Fibroblast of pulmonary artery (primary cell): ENCODE results near the gene ACCSL.

Experiments
- DNase-seq: peaks from one replicate; pipeline ENCODE4 v3.0.0-alpha.2; 2010; ENCODE audit warnings: low read depth
- H3K4me3 ChIP-seq: replicated peaks from 2 replicates; pipeline ENCODE4 v1.5.1; 2011; ENCODE audit warnings: low read depth, mild to moderate bottlenecking, control low read depth, low read length, moderate library complexity
- TF ChIP-seq, protein P1 (sequence below): IDR thresholded peaks from 2 replicates; pipeline ENCODE4 v1.5.1; 2011; ENCODE audit warnings: mild to moderate bottlenecking, control low read depth, low read length, inconsistent platforms; ENCODE audit errors: missing control alignments

Gene ACCSL

DNA sequence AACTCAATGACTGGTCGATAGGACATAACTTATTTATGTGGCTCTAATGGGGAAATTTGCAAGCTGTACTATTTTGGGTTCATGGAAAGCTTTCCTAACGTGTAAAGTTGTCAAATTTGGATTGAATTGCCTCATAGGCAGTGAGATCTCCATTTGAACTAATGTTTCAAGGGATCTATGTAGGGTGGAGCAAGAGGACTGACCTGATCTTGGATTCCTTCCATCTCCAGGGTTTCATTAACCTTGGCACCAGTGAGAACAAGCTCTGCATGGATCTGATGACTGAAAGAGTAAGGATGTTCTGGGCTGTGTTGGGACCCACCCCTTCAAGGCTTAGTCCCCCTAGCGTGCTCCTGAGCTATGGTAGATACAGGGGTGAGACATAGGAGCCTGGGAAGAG is 2.1 kb downstream of the ACCSL start:
- no peak overlapping the region for H3K4me3 ChIP-seq
- DNase-seq, result no peak
- TF ChIP-seq, protein P1, sequence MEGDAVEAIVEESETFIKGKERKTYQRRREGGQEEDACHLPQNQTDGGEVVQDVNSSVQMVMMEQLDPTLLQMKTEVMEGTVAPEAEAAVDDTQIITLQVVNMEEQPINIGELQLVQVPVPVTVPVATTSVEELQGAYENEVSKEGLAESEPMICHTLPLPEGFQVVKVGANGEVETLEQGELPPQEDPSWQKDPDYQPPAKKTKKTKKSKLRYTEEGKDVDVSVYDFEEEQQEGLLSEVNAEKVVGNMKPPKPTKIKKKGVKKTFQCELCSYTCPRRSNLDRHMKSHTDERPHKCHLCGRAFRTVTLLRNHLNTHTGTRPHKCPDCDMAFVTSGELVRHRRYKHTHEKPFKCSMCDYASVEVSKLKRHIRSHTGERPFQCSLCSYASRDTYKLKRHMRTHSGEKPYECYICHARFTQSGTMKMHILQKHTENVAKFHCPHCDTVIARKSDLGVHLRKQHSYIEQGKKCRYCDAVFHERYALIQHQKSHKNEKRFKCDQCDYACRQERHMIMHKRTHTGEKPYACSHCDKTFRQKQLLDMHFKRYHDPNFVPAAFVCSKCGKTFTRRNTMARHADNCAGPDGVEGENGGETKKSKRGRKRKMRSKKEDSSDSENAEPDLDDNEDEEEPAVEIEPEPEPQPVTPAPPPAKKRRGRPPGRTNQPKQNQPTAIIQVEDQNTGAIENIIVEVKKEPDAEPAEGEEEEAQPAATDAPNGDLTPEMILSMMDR, result no peak

DNA sequence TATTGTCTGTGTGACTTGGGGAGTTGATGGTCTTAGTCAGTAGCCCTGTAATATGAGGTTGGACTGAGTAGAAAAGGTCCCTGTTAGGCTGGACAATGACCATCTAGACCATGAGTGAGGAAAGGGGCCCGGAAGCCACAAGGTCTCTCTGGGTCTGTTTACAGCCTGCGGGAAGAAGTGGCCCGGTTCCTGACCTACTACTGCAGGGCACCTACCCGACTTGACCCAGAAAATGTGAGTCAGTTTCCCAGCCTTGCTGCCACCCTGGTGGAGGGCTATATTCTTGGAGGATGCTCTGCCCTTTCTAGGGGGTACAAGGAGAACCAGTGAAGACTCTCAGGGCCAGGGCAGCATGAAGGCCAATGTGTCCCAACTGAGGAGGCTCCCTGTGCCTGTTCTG is 3.4 kb downstream of the ACCSL start:
- TF ChIP-seq, protein P1, result no peak
- no peak for DNase-seq

GRCh38 chr11:44057340-44057739 is 9.6 kb downstream of the ACCSL start:
- TF ChIP-seq, protein P1, result no peak
- H3K4me3 ChIP-seq, result no peak overlapping the region
- peak; percentile 20 for DNase-seq

More for the DNA sequence above, 3.4 kb downstream of the ACCSL start:
- H3K4me3 ChIP-seq, result no peak overlapping the region

- no peak for DNase-seq
- no peak overlapping the region for H3K4me3 ChIP-seq
- TF ChIP-seq, protein P1, result no peak
Measured at GRCh38 chr11:44058275-44058674, 10.5 kb downstream of the ACCSL start.

DNA sequence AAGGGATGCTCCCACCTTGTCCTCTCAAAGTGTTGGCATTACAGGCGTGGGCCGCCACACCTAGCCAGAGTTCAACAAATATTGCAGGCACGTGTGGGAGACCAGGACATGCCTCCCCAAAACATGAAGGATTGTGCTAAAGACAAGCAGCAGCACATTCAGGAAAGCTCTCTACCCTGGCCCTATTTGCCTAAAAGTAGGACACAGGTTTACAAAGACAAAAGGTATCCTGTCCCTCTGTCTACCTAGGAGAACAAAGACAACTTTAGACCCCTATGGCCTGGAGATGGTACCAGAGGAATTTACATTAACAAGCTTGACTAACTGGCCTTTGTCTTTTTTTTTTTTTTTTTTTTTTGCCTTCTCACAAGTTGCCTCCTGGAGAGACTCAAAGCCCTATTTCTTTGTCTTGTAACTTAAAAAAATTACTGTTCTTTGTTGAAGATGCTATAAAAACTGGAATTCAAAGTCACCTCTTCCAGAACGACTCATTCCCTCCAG is 17.4 kb downstream of the ACCSL start:
- TF ChIP-seq, protein P1, result no peak
- H3K4me3 ChIP-seq, result no peak overlapping the region
- peak; percentile 4 for DNase-seq

DNA sequence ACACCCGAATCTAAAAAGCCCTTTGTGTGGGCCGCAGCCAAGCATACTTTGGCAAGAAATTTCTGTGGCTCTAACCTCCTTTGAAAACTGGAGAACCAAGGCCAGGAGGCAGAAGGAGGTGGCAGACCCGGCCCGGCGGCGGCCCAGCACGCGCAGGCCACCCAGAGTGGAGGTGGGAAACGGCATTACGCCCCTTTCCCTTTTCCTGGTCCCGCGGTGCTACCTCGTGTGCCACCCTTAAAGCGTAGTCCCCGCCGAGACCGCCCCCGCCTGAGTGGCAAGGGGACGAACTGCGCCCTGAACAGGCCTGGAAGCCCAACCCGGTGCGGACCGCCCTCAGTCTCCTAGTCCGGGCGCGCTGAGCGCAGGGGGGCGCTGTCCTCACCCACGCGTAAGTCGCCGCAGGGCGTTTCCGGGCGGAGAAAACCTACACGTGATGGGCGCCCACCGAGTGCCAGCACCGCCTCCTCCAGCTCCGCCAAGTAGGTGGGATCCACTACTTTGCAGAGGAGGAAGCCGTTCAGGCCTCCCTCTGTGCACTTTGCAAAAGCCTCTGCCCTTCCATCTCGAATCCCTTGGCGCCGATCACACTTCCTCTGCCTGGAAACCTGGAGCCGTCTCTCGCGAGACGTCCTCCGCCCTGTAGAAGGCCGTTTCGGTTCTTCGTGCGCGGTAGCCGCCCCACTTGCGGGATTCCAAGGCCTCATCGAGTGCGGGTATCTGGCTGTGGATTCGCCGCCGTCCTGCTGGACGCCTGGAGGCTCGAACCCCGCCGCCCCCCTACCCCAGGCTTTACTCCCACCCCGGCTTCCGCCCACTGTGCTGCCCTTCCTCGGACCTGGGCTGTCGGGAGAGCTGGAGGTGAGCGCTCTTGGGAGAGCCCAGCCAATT is 18.3 kb downstream of the ACCSL start, which contains the start of gene ACCS:
ACCS (plus strand) TSS at position 430 of the 891 bp plus-strand sequence. CDS start 1,358 bp downstream, outside the sequence.
- peak; percentile 96 for DNase-seq
- peak within 1 kb of the TSS; percentile 59 for H3K4me3 ChIP-seq
- TF ChIP-seq, protein P1, result peak; percentile 69
